Gastrocnemius medialis (tissue), 4 donors: Measurements from ENCODE around the gene PRR15.

ENCODE experiments used
- CTCF ChIP-seq, 5 experiments: fragments of 450-650 bp in 3 of 5; fragments of 200-600 bp in 2 of 5; sonication (generic) in 2 of 5; IDR thresholded peaks in 4 of 5; conservative IDR thresholded peaks in 1 of 5; 1 replicate in 4 of 5; 2 replicates in 1 of 5; pipeline ENCODE4 v1.5.1; 2016 to 2019; ENCODE audit warnings: antibody characterized with exemption in 5 of 5, mild to moderate bottlenecking in 3 of 5, moderate library complexity in 3 of 5
- POLR2A ChIP-seq, 2 donors: fragments of 450-650 bp; IDR thresholded peaks; one replicate each; pipeline ENCODE4 v1.6.1; 2017; ENCODE audit warnings: antibody characterized with exemption in 2 of 2, mild to moderate bottlenecking in 2 of 2, moderate library complexity in 2 of 2

- TF ChIP-seq CTCF (IDR thresholded peaks at IDR 0.05 in 4 of 5, conservative IDR thresholded peaks at IDR 0.05 in 1 of 5) (no peak), POLR2A (IDR thresholded peaks at IDR 0.05) (no peak)
These were observed 8.6 kb upstream of the PRR15 start for GRCh38 chr7:29555061-29555460.
